ENCODE data around the gene SLC15A3. TPM values are rescaled to one million over a fixed set of nuclear protein-coding genes. Genes with fewer than 3 reads are reported as not detected.

SLC15A3 gene
- total and polyA plus RNA-seq, 4 donors: 9.0 to 20.9 (median 16.3) TPM

GRCh38 chr11:60930394-60930793 lies 21.6 kb downstream of the SLC15A3 start:
- 92% methylated on average over 4 of the region's 4 CpGs for WGBS
- Histone ChIP-seq H3K4me3 (ENCODE audit: low read depth in 1 of 3, low read length in 3 of 3) (no peak overlapping the region), H3K27me3 (ENCODE audit: control insufficient read depth in 4 of 4, insufficient read depth in 4 of 4, low read length in 3 of 4) (peaks cover 0 to 3% (median 0%) of the 10 kb centered on the region in 4 donors), H3K9ac (ENCODE audit: low read depth in 1 of 2, low read length in 2 of 2) (no peak overlapping the region), H3K9me3 (ENCODE audit: control insufficient read depth in 4 of 4, low read length in 3 of 4) (no peaks in the 10 kb centered on the region), H3K4me1 (ENCODE audit: control insufficient read depth in 4 of 4, insufficient read depth in 4 of 4, low read length in 3 of 4) (no peaks in the 10 kb centered on the region), H3K36me3 (ENCODE audit: control insufficient read depth in 4 of 4, insufficient read depth in 3 of 4, low read depth in 1 of 4, low read length in 3 of 4) (no peaks in the 10 kb centered on the region), H3K27ac (ENCODE audit: low read depth in 1 of 2, low read length in 2 of 2) (no peak overlapping the region)
- no peak for DNase-seq (ENCODE audit: low spot score)
- TF ChIP-seq RAD21 (IDR thresholded peaks at IDR 0.05) (no peak), SP1 (IDR thresholded peaks at IDR 0.05) (no peak), MAX (IDR thresholded peaks at IDR 0.05) (no peak), HNF4A (conservative IDR thresholded peaks at IDR 0.05) (no peak), HNF4G (IDR thresholded peaks at IDR 0.05) (no peak), JUND (IDR thresholded peaks at IDR 0.05) (no peak), FOXA2 (IDR thresholded peaks at IDR 0.05) (no peak), RXRA (IDR thresholded peaks at IDR 0.05) (no peak), YY1 (IDR thresholded peaks at IDR 0.05) (no peak), CTCF (IDR thresholded peaks at IDR 0.05; ENCODE audit: low read depth, low read length, missing input control) (no peak), GABPA (IDR thresholded peaks at IDR 0.05 in 1 of 2, conservative IDR thresholded peaks at IDR 0.05 in 1 of 2) (no peak), ATF3 (IDR thresholded peaks at IDR 0.05) (no peak)
- TF ChIP-seq, protein P1, sequence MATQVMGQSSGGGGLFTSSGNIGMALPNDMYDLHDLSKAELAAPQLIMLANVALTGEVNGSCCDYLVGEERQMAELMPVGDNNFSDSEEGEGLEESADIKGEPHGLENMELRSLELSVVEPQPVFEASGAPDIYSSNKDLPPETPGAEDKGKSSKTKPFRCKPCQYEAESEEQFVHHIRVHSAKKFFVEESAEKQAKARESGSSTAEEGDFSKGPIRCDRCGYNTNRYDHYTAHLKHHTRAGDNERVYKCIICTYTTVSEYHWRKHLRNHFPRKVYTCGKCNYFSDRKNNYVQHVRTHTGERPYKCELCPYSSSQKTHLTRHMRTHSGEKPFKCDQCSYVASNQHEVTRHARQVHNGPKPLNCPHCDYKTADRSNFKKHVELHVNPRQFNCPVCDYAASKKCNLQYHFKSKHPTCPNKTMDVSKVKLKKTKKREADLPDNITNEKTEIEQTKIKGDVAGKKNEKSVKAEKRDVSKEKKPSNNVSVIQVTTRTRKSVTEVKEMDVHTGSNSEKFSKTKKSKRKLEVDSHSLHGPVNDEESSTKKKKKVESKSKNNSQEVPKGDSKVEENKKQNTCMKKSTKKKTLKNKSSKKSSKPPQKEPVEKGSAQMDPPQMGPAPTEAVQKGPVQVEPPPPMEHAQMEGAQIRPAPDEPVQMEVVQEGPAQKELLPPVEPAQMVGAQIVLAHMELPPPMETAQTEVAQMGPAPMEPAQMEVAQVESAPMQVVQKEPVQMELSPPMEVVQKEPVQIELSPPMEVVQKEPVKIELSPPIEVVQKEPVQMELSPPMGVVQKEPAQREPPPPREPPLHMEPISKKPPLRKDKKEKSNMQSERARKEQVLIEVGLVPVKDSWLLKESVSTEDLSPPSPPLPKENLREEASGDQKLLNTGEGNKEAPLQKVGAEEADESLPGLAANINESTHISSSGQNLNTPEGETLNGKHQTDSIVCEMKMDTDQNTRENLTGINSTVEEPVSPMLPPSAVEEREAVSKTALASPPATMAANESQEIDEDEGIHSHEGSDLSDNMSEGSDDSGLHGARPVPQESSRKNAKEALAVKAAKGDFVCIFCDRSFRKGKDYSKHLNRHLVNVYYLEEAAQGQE (IDR thresholded peaks at IDR 0.05): no peak
- TF ChIP-seq, protein P2, sequence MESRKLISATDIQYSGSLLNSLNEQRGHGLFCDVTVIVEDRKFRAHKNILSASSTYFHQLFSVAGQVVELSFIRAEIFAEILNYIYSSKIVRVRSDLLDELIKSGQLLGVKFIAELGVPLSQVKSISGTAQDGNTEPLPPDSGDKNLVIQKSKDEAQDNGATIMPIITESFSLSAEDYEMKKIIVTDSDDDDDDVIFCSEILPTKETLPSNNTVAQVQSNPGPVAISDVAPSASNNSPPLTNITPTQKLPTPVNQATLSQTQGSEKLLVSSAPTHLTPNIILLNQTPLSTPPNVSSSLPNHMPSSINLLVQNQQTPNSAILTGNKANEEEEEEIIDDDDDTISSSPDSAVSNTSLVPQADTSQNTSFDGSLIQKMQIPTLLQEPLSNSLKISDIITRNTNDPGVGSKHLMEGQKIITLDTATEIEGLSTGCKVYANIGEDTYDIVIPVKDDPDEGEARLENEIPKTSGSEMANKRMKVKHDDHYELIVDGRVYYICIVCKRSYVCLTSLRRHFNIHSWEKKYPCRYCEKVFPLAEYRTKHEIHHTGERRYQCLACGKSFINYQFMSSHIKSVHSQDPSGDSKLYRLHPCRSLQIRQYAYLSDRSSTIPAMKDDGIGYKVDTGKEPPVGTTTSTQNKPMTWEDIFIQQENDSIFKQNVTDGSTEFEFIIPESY (IDR thresholded peaks at IDR 0.05): no peak

GRCh38 chr11:60929764-60930163 lies 22.2 kb downstream of the SLC15A3 start:
- DNase-seq (ENCODE audit: low spot score): no peak
- TF ChIP-seq CTCF (IDR thresholded peaks at IDR 0.05; ENCODE audit: low read depth, low read length, missing input control) (no peak), FOXA1 (IDR thresholded peaks at IDR 0.05) (no peak), FOXA2 (IDR thresholded peaks at IDR 0.05) (no peak), NR2F2 (IDR thresholded peaks at IDR 0.05) (no peak), SP1 (IDR thresholded peaks at IDR 0.05) (no peak), TAF1 (conservative IDR thresholded peaks at IDR 0.05) (no peak), YY1 (IDR thresholded peaks at IDR 0.05) (no peak), RXRA (IDR thresholded peaks at IDR 0.05) (no peak), JUND (IDR thresholded peaks at IDR 0.05) (no peak), EGR1 (IDR thresholded peaks at IDR 0.05; ENCODE audit: low read depth in 2 of 2) (no peak), RAD21 (IDR thresholded peaks at IDR 0.05) (no peak), GABPA (IDR thresholded peaks at IDR 0.05 in 1 of 2, conservative IDR thresholded peaks at IDR 0.05 in 1 of 2) (no peak), HNF4A (conservative IDR thresholded peaks at IDR 0.05) (no peak), HNF4G (IDR thresholded peaks at IDR 0.05) (no peak)
- TF ChIP-seq, protein P2 (IDR thresholded peaks at IDR 0.05): no peak
- Histone ChIP-seq H3K36me3 (ENCODE audit: control insufficient read depth in 4 of 4, insufficient read depth in 3 of 4, low read depth in 1 of 4, low read length in 3 of 4) (no peaks in the 10 kb centered on the region), H3K4me1 (ENCODE audit: control insufficient read depth in 4 of 4, insufficient read depth in 4 of 4, low read length in 3 of 4) (peaks cover 0 to 2% (median 2%) of the 10 kb centered on the region in 4 donors), H3K27ac (ENCODE audit: low read depth in 1 of 2, low read length in 2 of 2) (no peak overlapping the region), H3K9ac (ENCODE audit: low read depth in 1 of 2, low read length in 2 of 2) (no peak overlapping the region), H3K9me3 (ENCODE audit: control insufficient read depth in 4 of 4, low read length in 3 of 4) (no peaks in the 10 kb centered on the region), H3K27me3 (ENCODE audit: control insufficient read depth in 4 of 4, insufficient read depth in 4 of 4, low read length in 3 of 4) (peaks cover 0 to 6% (median 0%) of the 10 kb centered on the region in 4 donors), H3K4me3 (ENCODE audit: low read depth in 1 of 3, low read length in 3 of 3) (no peak overlapping the region)
- 84% methylated on average over 4 of the region's 4 CpGs for WGBS
